WERI-Rb-1 (cell line): ENCODE results near the gene FSD1.
"Not testable (repeated sequence)": the region's sequence is repeated elsewhere in the genome, so short reads cannot be mapped to it uniquely, and the experiment has no call there.

Experiments
- DNase-seq: peaks from one replicate; pipeline ENCODE4 v3.0.0-alpha.2; 2020
- H3K27ac ChIP-seq: fragments of 250-450 bp; sonication (Bioruptor Pico); 2 replicates; pipeline ENCODE4 v1.5.1; 2020; ENCODE audit warnings: mild to moderate bottlenecking, moderate library complexity
- H3K27me3 ChIP-seq: fragments of 250-450 bp; sonication (Bioruptor Pico); 2 replicates; pipeline ENCODE4 v1.5.1; 2021; ENCODE audit warnings: mild to moderate bottlenecking, low read depth, moderate library complexity; ENCODE audit not compliant: insufficient read depth, severe bottlenecking
- H3K36me3 ChIP-seq: fragments of 250-450 bp; sonication (Bioruptor Pico); 2 replicates; pipeline ENCODE4 v1.5.1; 2020; ENCODE audit warnings: mild to moderate bottlenecking, moderate library complexity
- H3K4me3 ChIP-seq: 2 replicates; pipeline ENCODE4 v1.5.1; 2011; ENCODE audit warnings: low read depth, mild to moderate bottlenecking, control low read depth, low read length
- H3K9me3 ChIP-seq: fragments of 250-450 bp; sonication (Bioruptor Pico); 2 replicates; pipeline ENCODE4 v1.5.1; 2021; ENCODE audit warnings: mild to moderate bottlenecking, moderate library complexity; ENCODE audit not compliant: severe bottlenecking
- CTCF ChIP-seq: IDR thresholded peaks from 2 replicates; pipeline ENCODE4 v1.5.1; 2011; ENCODE audit warnings: low read depth, mild to moderate bottlenecking, control low read depth, inconsistent platforms, low read length

The FSD1 gene

GRCh38 chr19:4342615-4343369 lies 38.4 kb downstream of the FSD1 start:
- H3K9me3 ChIP-seq = no peaks in the 10 kb centered on the region
- DNase-seq = peak; percentile 92
- no peaks in the 10 kb centered on the region for H3K27me3 ChIP-seq
- peak overlapping the region; percentile 77 for H3K4me3 ChIP-seq
- peak overlapping the region; percentile 87 for H3K27ac ChIP-seq
- peaks cover 8% of the 10 kb centered on the region; the same call in 1 of the 2 replicates for H3K36me3 ChIP-seq
- TF ChIP-seq CTCF = peak; percentile 33

- TF ChIP-seq CTCF = no peak
- Histone ChIP-seq H3K27ac (peak within 1 kb of the TSS; percentile 87), H3K9me3 (no peaks in the 10 kb centered on the region), H3K4me3 (peak within 1 kb of the TSS; percentile 77), H3K36me3 (peaks cover 8% of the 10 kb centered on the region; the same call in 1 of the 2 replicates), H3K27me3 (no peaks in the 10 kb centered on the region)
- DNase-seq = peak; percentile 88
Observed at GRCh38 chr19:4343370-4344307, 39.2 kb downstream of the FSD1 start, which contains the start of gene MPND. TSS of gene MPND (plus strand) at chr19:4343562. CDS start at chr19:4343594, 32 bp downstream.

GRCh38 chr19:4345342-4346019 lies 41.1 kb downstream of the FSD1 start:
- Histone ChIP-seq H3K4me3 (no peak overlapping the region), H3K27ac (no peak overlapping the region), H3K9me3 (no peaks in the 10 kb centered on the region), H3K36me3 (peaks cover 15% of the 10 kb centered on the region), H3K27me3 (no peaks in the 10 kb centered on the region)
- no peak for TF ChIP-seq CTCF
- no peak for DNase-seq

GRCh38 chr19:4346020-4346383 lies 41.6 kb downstream of the FSD1 start:
- no peak for TF ChIP-seq CTCF
- no peaks in the 10 kb centered on the region for H3K9me3 ChIP-seq
- no peak for DNase-seq
- no peak overlapping the region for H3K4me3 ChIP-seq
- H3K27me3 ChIP-seq = no peaks in the 10 kb centered on the region
- peaks cover 15% of the 10 kb centered on the region for H3K36me3 ChIP-seq
- no peak overlapping the region for H3K27ac ChIP-seq

- TF ChIP-seq CTCF = no peak
- Histone ChIP-seq H3K36me3 (peaks cover 15% of the 10 kb centered on the region), H3K4me3 (no peak overlapping the region), H3K9me3 (no peaks in the 10 kb centered on the region), H3K27ac (no peak overlapping the region), H3K27me3 (no peaks in the 10 kb centered on the region)
- DNase-seq = no peak
Observed at GRCh38 chr19:4347521-4347920, 43.1 kb downstream of the FSD1 start.

- H3K36me3 ChIP-seq = peaks cover 19% of the 10 kb centered on the region
- not testable (repeated sequence) for H3K9me3 ChIP-seq, H3K27me3 ChIP-seq, H3K4me3 ChIP-seq, H3K27ac ChIP-seq, DNase-seq
Observed at GRCh38 chr19:4349225-4349624, 44.8 kb downstream of the FSD1 start.
